Activated naive CD4-positive, alpha-beta T cell treated with anti-CD3 and anti-CD28 coated beads, Interleukin-2, amount 50 U/mL, for 72 hours (primary cell): Measurements from ENCODE around the gene ARHGAP10. TPM values are rescaled to one million over a fixed set of nuclear protein-coding genes. Genes with fewer than 3 reads are reported as not detected.
"Not testable (repeated sequence)": the region's sequence is repeated elsewhere in the genome, so short reads cannot be mapped to it uniquely, and the experiment has no call there.

ENCODE experiments used
- ATAC-seq, 2 donors: fragments of 150-1000 bp; cut with Tn5 transposase; 2 replicates each; pipeline ENCODE4 v1.10.0; 2021; ENCODE audit warnings: mild to moderate bottlenecking in 2 of 2, moderate library complexity in 2 of 2
- DNase-seq, 2 donors: peaks; one replicate each; pipeline ENCODE4 v3.0.0; 2021 to 2022; ENCODE audit warnings: low spot score in 2 of 2
- H3K27ac Mint-ChIP-seq, 2 donors: one replicate each; pipeline ENCODE4 v1.8.0; 2022; ENCODE audit warnings: mild to moderate bottlenecking in 2 of 2, mixed read lengths in 2 of 2
- H3K36me3 Mint-ChIP-seq, 2 donors: one replicate each; pipeline ENCODE4 v1.8.0; 2022; ENCODE audit warnings: mixed read lengths in 2 of 2
- H3K9me3 Mint-ChIP-seq, 2 donors: one replicate each; pipeline ENCODE4 v1.8.0; 2022; ENCODE audit warnings: mixed read lengths in 2 of 2
- total RNA-seq, 2 donors: library from RNA; stranded (reverse); gene quantifications; one replicate each; pipeline ENCODE4 v1.2.3, GENCODE V29; 2022

Gene ARHGAP10
- total RNA-seq, 2 donors from 2014 or later: 2.9 to 6.4 TPM

DNA sequence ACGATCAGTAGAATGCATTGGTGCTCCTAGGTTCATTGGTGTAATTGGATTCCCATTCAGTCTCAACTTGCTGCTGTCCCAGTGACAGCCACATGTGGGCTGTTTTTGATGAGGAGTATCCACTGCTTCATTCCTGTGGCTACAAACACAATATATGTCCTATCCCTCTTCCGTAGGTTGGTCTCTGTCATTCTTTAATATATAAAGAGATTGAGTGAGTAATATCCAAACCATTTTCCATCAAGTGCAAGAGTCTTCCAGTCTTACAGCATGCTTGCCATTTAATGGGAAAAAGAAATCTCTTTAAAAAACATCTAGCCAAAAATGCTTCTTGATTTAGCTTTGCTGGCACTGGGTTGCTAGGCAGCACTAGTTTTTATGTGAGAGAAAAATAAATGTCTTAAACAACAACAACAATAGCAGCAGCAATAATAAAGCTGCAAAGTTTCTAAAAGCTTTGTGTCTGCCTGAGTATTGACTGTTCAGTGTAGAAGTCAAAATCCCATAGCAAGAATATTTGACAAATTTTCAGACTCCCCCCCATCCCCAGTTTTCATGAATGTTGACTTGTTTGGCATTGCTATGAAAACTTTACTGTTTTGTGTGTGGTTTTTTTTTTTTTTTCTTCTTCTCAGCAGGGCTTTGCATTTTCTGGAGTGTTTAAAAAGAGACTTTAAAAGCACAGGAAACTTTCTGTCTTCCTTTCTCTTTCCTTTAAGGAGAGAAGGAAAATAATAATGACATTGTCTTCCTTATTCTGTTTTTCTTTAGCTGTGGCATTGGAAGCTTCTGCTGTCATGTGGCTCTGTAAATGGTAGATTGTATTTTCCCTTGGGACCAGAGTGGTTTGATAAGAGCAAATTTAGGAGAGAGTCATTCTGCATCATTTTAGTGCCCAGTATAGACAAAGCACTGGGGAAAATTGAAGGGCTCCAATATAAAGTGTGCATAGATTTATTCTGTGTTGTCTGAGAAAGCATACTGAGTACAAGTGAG lies 244.3 kb downstream of the ARHGAP10 start:
- Mint-ChIP-seq H3K36me3 (no peaks in the 10 kb centered on the region), H3K9me3 (peaks cover 0 to 5% of the 10 kb centered on the region in 2 donors), H3K27ac (no peak overlapping the region)
- DNase-seq: no peak
- no peak for ATAC-seq

DNA sequence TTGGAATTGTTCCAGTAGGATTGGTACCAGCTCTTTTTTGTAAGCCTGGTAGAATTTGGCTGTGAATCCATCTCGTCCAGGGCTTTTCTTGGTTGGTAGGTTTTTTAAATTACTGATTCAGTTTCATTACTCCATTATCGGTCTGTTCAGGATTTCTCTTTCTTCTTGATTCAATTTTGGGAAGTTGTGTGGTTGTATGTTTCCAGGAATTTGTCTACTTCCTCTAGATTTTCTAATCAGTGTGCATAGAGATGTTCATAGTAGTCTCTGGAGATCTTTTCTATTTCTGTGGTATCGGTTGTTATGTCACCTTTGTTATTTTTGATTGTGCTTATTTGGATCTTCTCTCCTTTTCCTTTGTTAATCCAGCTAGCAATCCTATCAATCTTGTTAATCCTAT lies 248.7 kb downstream of the ARHGAP10 start:
- H3K9me3 Mint-ChIP-seq: peaks cover 0 to 5% of the 10 kb centered on the region in 2 donors
- no peak for ATAC-seq

DNA sequence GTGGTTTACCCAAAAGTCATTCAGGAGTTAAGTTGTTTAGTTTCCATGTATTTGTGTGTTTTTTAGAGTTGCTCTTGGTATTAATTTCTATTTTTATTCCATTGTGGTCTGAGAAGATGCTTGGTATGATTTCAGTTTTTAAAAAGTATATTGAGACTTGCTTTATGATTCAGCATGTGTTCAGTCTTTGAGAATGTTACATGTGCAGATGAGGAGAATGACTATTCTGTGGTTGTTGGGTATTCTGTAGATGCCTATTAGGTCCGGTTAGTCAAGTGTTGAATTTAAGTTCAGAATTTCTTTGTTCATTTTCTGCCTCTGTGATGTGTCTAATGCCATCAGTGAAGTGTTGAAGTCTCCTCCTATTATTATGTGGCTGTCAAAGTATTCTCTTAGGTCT lies 249.4 kb downstream of the ARHGAP10 start:
- DNase-seq (no peak), ATAC-seq (peak in 1 of 2 donors; percentile 81)
- H3K27ac Mint-ChIP-seq: no peak overlapping the region
- H3K9me3 Mint-ChIP-seq: peaks cover 0 to 5% of the 10 kb centered on the region in 2 donors
- no peaks in the 10 kb centered on the region for H3K36me3 Mint-ChIP-seq

More for the DNA sequence above, 248.7 kb downstream of the ARHGAP10 start:
- DNase-seq: no peak
- H3K27ac Mint-ChIP-seq: no peak overlapping the region
- no peaks in the 10 kb centered on the region for H3K36me3 Mint-ChIP-seq

DNA sequence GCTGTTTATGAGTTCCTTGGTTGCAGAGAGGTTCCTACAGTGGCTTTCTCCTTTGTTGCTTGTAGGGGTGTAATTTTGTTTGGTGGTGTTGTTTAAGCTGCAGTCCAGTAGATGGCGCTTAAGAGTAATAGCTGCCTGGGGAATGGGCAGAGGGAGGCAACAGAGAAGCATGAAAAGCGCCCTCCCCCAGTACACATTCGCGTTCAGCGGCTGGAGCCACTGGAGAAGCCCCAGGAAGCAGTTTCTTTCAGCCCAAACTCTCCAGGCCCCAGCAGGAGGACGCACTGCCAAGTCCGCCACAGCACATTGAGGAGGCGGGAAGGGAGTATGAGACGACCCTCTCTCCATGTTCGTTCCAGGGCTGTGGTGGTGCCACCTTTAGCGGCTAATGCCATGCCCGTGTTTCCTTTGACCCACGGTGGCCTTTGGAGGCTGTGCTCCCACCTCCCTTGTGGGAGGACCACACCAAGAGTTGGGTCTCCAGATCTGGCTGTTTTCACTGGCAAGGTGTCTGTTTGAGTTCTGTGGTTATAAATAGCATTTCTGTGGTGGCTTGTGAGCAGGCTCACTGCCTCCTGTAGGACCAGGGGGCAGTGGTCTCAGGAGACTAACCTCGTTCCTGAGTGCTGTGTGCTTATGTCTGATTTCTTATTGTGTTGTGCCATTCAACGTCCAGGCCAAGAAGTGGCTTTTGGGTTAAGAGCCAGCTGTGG lies 252.3 kb downstream of the ARHGAP10 start:
- no peaks in the 10 kb centered on the region for H3K9me3 Mint-ChIP-seq
- H3K27ac Mint-ChIP-seq: no peak overlapping the region
- ATAC-seq: peak in 1 of 2 donors; percentile 61
- H3K36me3 Mint-ChIP-seq: no peaks in the 10 kb centered on the region
- peak in 1 of 2 donors; percentile 9 for DNase-seq

DNA sequence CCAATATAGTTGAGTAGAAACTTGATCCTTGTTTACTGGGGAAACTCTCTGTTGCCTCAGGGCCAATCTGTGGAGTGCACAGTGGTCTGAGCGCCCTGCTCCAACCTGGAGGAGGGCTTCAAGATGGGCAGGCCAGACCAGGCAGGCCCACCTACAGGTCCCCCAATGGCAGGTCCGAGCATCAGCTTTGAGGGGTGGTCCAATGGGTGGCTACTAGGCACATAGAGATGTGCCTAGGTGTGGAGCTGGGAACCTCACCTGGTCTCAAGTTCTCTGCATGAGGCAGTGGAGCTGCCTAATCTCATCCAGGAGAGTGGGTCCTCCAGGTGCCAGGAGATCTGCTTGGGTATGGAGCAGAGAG lies 252.9 kb downstream of the ARHGAP10 start:
- ATAC-seq (no peak), DNase-seq (no peak)
- no peak overlapping the region for H3K27ac Mint-ChIP-seq
- H3K36me3 Mint-ChIP-seq: no peaks in the 10 kb centered on the region
- no peaks in the 10 kb centered on the region for H3K9me3 Mint-ChIP-seq

DNA sequence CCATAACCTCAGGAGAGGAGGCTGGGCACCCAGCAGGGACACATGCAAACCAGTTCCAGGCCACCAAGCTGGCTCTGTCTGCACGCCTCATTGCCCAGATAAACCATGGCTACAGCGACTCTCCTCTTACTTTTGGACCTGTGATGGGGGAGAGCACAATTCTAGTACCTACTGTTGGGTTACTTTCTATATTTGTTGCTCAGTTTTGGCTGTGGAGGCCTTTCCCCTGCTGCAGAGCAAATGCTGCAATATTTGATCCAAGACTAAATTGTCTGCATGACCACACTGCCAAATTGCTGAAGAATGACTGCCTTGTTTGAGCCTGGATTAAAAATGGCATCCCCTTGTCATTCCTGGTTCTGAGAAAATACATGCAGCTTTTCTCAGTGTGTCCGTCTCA lies 253.5 kb downstream of the ARHGAP10 start:
- ATAC-seq: no peak
- DNase-seq: no peak
- Mint-ChIP-seq H3K36me3 (no peaks in the 10 kb centered on the region), H3K9me3 (no peaks in the 10 kb centered on the region), H3K27ac (no peak overlapping the region)

DNA sequence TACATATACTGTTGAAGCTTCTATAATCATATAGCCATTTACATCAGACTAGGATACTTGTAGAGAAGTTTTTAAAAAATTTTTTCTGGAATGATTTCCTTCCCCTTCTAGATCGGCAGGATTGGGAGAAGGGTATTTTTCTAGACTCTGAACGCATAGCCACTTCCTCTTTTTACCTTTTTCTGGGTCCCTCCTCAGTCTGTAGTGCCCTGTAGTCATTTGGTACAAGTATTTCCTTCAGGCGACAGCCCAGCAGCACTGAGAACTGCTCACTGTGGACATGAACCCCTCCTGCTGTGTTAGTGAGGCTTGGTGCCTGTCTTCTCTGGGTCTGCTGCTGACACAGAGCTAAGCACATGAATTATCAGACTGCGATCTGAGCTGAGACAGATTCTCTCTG lies 255.4 kb downstream of the ARHGAP10 start:
- DNase-seq: no peak
- Mint-ChIP-seq H3K36me3 (no peaks in the 10 kb centered on the region), H3K9me3 (no peaks in the 10 kb centered on the region), H3K27ac (no peak overlapping the region)
- ATAC-seq: no peak

DNA sequence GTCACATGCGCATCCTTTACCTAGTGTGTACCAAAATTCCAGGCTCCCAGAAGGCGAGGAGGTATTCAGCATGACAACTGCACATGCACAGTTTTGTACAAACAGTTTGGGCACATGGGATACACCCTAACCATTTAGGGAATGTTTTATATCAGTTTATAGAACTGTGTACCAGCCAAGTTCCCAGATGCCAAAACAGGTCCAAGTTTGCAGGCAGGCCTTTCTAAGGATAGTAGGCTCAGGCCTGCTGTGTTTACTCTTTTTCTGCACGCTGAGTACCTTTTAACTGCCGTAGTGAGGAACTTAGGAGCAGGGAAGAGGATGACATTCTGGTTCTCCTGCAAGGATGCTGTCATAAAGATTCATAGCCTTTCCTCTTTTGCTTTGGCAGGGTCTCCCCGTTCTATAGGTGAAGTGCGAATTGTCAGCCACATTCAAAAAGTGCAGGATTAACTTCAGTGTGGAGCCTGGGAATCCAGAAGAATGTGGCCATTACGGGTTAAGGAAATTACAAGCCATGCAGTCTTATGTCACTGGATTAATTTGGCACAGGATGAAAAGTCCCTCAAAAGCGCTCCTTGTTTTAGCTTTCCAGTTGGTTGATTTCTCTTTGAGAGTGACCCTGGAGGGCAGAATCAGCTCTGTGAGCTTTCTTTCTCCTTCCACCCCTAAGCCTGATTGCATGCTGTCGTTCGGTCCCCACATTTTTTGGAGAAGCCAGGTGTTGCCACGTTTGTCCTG lies 259.8 kb downstream of the ARHGAP10 start:
- Mint-ChIP-seq H3K27ac (no peak overlapping the region), H3K9me3 (no peaks in the 10 kb centered on the region), H3K36me3 (no peaks in the 10 kb centered on the region)
- no peak for ATAC-seq
- DNase-seq: no peak

DNA sequence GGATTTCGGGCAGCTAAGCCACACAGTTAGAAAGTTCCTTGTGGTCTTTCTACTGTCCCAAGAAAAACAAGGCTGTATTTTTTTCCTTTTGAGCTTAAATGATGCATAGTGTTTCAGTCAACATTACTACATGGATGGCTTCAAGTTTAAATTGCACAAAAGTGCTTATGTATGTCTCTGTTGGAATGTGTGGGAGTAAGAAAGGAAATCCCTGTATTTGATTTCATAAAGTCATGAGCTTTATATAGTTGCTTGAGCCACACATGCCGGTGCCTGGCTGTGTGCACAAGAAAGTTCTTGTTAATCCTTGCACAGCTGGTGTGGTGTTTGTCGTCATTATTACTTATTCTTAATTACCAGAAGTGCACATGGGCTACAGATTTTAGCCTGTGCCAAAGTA lies 262.2 kb downstream of the ARHGAP10 start:
- Mint-ChIP-seq H3K27ac (no peak overlapping the region), H3K9me3 (no peaks in the 10 kb centered on the region), H3K36me3 (no peaks in the 10 kb centered on the region)
- no peak for ATAC-seq
- no peak for DNase-seq

DNA sequence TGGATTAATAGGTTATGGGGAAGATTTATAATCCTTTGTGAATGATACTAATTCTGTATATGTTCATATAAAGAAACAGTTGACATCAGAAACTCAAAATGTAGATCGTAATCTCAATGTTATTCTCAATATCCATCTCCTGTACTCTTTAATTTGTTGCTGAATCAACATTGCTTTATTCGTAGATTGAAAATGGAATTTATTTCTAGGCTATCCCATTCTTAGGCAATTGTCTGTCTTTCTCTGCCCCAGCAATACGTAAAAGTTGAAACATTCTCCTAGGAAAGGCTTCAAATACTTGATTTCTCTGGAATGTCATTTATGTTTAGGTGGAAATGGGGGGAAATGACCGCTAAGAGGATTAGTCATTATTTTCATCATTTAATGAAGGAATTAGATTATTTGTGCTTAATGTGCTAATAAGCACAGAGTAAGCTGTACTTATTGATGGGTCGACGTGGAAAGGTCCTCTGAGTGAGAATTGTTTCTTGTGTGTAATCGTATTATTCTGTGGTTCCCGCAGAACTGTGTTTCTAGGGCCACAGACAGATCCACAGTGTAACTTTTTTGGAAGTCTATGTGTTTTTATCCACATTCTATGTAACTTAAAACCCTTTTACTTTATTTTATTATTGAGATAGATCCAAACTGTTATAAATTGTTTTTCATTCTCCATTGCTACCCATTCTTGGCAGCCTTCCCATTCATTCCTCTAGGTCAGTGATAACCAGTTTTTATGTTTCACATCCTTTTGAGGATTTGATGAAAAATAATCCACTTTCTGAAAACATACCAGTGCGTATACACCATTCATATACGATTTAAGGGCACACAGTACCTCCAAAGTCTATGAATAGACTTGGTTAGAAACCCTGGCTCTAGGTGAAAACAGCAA lies 262.9 kb downstream of the ARHGAP10 start:
- no peaks in the 10 kb centered on the region for H3K36me3 Mint-ChIP-seq
- ATAC-seq (no peak), DNase-seq (no peak)
- H3K27ac Mint-ChIP-seq: no peak overlapping the region
- H3K9me3 Mint-ChIP-seq: no peaks in the 10 kb centered on the region

DNA sequence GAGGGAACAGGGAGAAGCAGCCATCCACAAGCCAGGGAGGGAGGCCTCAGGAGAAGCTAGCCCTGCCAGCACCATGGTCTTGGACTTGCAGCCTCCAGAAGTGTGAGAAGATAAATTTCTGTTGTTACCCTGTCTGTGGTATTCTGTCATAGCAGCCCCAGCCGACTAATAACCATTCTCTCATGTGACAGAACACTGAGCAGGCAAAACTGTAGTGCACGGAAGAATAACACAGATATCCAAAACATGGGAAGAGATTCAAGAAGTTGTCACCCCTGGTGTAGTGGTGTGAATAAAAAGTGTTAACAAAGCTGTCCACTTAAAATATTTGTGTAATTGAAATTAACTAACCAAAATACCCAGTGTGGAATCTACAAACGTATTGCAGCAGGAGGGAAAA lies 265.0 kb downstream of the ARHGAP10 start:
- Mint-ChIP-seq H3K36me3 (peaks cover 0 to 5% of the 10 kb centered on the region in 2 donors), H3K9me3 (no peaks in the 10 kb centered on the region), H3K27ac (no peak overlapping the region)
- no peak for DNase-seq
- ATAC-seq: no peak

DNA sequence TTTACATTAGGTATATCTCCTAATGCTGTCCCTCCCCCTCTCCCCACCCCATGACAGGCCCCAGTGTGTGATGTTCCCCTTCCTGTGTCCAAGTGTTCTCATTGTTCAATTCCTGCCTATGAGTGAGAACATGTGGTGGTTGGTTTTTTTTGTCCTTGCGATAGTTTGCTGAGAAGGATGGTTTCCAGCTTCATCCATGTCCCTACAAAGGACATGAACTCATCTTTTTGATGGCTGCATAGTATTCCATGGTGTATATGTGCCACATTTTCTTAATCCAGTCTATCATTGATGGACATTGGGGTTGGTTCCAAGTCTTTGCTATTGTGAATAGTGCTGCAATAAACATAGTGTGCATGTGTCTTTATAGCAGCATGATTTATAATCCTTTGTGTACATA lies 268.1 kb downstream of the ARHGAP10 start:
- peaks cover 0 to 10% of the 10 kb centered on the region in 2 donors for H3K36me3 Mint-ChIP-seq
- not testable (repeated sequence) for ATAC-seq, DNase-seq, H3K9me3 Mint-ChIP-seq, H3K27ac Mint-ChIP-seq

DNA sequence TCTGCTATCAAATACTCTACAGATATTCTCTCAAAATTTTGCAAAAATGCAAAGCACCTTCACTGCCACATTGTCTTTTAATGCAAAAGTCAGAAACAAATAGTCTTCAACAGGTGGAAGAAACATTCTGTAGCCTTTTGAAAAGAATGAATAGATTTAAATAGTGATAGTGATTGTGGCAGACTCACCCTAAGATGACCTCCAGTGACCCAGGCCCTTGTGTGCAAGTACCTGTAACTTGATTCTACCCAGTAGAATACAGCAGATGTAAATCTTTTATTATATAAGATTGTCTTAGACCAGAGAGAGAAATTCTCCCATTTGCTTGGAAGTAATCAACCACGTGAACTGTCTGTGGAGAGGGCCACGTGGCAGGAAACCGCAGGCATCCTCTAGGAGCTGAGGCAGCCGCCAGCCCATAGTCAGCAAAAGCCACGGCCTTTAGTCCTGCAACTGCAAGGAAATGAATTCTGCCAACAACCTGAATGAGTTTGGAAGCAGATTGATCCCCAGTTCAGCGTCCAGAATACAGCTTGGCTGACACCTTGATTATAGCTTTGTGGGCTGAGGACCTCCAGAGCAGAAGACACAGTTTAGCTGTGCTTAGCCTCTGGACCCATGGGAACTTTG lies 272.5 kb downstream of the ARHGAP10 start:
- ATAC-seq: peak in 1 of 2 donors; percentile 18
- peaks cover 0 to 10% of the 10 kb centered on the region in 2 donors for H3K36me3 Mint-ChIP-seq
- DNase-seq: no peak
- H3K9me3 Mint-ChIP-seq: no peaks in the 10 kb centered on the region
- no peak overlapping the region for H3K27ac Mint-ChIP-seq

DNA sequence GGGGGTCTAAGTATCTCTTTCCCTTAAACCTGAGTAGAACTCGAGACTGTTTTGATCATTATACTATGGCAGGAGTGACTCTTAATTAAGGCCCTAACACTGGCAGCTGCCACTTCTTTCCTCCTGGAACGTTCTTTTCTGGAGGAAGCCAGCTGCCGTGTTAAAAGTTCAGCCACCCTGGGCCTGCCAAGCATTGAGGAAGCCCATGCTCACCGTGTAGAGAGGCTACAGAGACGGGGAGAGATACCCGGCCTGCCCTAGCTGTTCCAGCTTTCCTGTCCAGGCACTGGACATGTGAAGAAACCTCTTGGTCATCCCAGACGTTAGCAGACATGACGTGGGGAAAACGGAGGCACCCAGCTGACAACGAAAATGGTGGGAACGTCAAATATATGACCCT lies 274.1 kb downstream of the ARHGAP10 start:
- H3K27ac Mint-ChIP-seq: no peak overlapping the region
- ATAC-seq: no peak
- H3K9me3 Mint-ChIP-seq: no peaks in the 10 kb centered on the region
- DNase-seq: no peak
- H3K36me3 Mint-ChIP-seq: peaks cover 0 to 10% of the 10 kb centered on the region in 2 donors

DNA sequence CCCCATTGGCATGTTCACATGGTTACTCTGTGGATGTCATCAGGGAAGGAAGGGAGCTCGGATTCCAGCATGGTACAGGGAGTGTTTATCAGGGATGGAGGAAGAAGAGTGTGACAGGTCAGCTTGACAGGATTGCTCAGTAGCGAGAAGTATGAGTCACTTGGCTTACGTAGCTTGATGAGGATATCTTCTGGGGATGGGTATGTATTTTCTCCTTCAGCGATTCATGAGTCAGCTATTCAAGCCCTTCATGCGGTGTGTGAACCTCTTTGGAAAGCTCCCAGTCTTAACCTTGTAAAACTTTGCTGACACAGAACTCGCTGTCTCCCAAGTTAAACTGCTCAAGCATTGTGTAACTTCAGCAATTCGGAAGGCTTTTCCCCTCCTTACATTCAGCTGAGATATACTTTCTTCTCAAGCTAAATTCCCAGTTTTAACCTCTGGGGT lies 275.4 kb downstream of the ARHGAP10 start:
- ATAC-seq (no peak), DNase-seq (no peak)
- Mint-ChIP-seq H3K27ac (no peak overlapping the region), H3K36me3 (peaks cover 0 to 6% of the 10 kb centered on the region in 2 donors), H3K9me3 (no peaks in the 10 kb centered on the region)
